ENCODE data around the gene NRCAM. TPM values are rescaled to one million over a fixed set of nuclear protein-coding genes. Genes with fewer than 3 reads are reported as not detected.

Gene NRCAM
- total RNA-seq, 4 donors from 2014 or later, result 0.85 to 4.1 (median 2.6) TPM

- Histone ChIP-seq H3K27ac (no peak overlapping the region), H3K9me3 (no peaks in the 10 kb centered on the region), H3K36me3 (no peaks in the 10 kb centered on the region), H3K4me3 (no peak overlapping the region), H3K4me1 (no peaks in the 10 kb centered on the region), H3K27me3 (no peaks in the 10 kb centered on the region)
- no peak for TF ChIP-seq POLR2A (IDR thresholded peaks at IDR 0.05)
- TF ChIP-seq CTCF (IDR thresholded peaks at IDR 0.05), result no peak
- no peak for DNase-seq
Measured at GRCh38 chr7:108409146-108409545, 47.1 kb downstream of the NRCAM start.

- no peak for DNase-seq
- Histone ChIP-seq H3K4me1 (no peaks in the 10 kb centered on the region), H3K9me3 (no peaks in the 10 kb centered on the region), H3K27me3 (no peaks in the 10 kb centered on the region), H3K36me3 (no peaks in the 10 kb centered on the region), H3K4me3 (no peak overlapping the region), H3K27ac (no peak overlapping the region)
- no peak for TF ChIP-seq POLR2A (IDR thresholded peaks at IDR 0.05)
- no peak for TF ChIP-seq CTCF (IDR thresholded peaks at IDR 0.05)
Measured at GRCh38 chr7:108408296-108408991, 47.8 kb downstream of the NRCAM start.

- Histone ChIP-seq H3K27ac (no peak overlapping the region), H3K4me1 (no peaks in the 10 kb centered on the region), H3K4me3 (no peak overlapping the region), H3K9me3 (no peaks in the 10 kb centered on the region), H3K27me3 (no peaks in the 10 kb centered on the region), H3K36me3 (no peaks in the 10 kb centered on the region)
- TF ChIP-seq POLR2A (IDR thresholded peaks at IDR 0.05) (no peak), CTCF (IDR thresholded peaks at IDR 0.05) (no peak)
- no peak for DNase-seq
Measured at GRCh38 chr7:108407676-108408075, 48.6 kb downstream of the NRCAM start.

- Histone ChIP-seq H3K36me3 (no peaks in the 10 kb centered on the region), H3K4me1 (no peaks in the 10 kb centered on the region), H3K4me3 (no peak overlapping the region), H3K27me3 (no peaks in the 10 kb centered on the region), H3K27ac (no peak overlapping the region), H3K9me3 (no peaks in the 10 kb centered on the region)
- no peak for DNase-seq
- TF ChIP-seq POLR2A (IDR thresholded peaks at IDR 0.05) (no peak), CTCF (IDR thresholded peaks at IDR 0.05) (no peak)
Measured at GRCh38 chr7:108406222-108406890, 49.9 kb downstream of the NRCAM start.

- Histone ChIP-seq H3K27ac (no peak overlapping the region), H3K4me3 (no peak overlapping the region), H3K9me3 (no peaks in the 10 kb centered on the region), H3K36me3 (no peaks in the 10 kb centered on the region), H3K4me1 (no peaks in the 10 kb centered on the region), H3K27me3 (no peaks in the 10 kb centered on the region)
- TF ChIP-seq CTCF (IDR thresholded peaks at IDR 0.05), result no peak
- TF ChIP-seq POLR2A (IDR thresholded peaks at IDR 0.05), result no peak
- no peak for DNase-seq
Measured at GRCh38 chr7:108404509-108405420, 51.5 kb downstream of the NRCAM start.
